ENCODE results near the gene LYPD4. TPM values are rescaled to one million over a fixed set of nuclear protein-coding genes. Genes with fewer than 3 reads are reported as not detected.

Gene LYPD4
- total RNA-seq, 2 experiments from 2014 or later = not detected

DNA sequence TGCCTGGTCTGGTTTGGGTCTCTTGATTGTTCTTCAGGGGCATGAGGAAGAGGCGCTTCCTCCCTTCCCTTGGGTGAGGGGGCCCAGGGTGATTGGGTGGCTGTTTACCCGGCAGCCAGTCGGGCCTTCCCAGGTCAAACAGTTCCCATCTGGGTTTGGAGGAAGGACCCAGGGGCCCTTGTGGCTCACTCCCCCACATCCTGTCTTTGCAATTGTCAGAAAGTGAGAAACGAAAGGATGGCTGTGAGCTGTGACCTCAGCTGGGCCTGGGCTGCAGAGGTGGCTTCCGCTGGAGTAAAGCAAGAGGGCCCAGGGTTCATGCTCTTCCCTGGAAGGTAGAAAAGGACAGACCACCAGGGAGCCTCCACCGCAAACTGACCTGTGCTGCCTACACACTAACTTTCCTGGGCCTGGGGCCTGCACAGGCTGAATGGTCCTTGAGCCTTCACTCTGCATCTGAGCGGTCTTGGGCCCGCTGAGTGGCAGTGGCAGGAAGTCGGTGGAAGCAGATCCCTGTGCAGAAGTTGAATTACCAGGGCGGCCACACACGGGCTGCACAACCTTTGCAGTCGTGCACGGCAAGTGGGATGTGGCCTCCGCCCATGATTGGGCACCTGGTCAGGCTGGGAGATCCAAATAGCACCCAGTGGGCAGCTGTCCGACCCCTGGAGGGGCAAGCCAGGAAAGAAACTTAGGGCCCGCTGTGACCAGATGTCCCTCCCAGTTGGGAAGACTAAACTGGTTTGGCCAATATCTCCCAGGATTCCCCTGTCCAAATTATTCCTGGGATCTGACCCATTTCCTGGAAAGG lies 27.3 kb upstream of the LYPD4 start:
- peak overlapping the region; percentile 96 for H3K27ac Mint-ChIP-seq
- no peaks in the 10 kb centered on the region for H3K9me3 Mint-ChIP-seq
- ChIA-PET POLR2A (interaction anchor here (1.1 to 4.7 kb wide), 6 partner anchors 11 to 88 kb away, joined by 3 to 84 read pairs (median 18); partner anchors contain the start of genes ARHGEF1, RABAC1 and RPS19), CTCF (interaction anchor here (0.9 to 8.3 kb wide), 9 partner anchors 12 to 158 kb away, joined by 3 to 119 read pairs (median 18); partner anchors contain the start of genes ARHGEF1, RABAC1 and RPS19)
- peak; percentile 90 for DNase-seq
- peaks cover 48% of the 10 kb centered on the region for H3K36me3 Mint-ChIP-seq
- H3K27me3 Mint-ChIP-seq = no peaks in the 10 kb centered on the region
- peaks cover 82% of the 10 kb centered on the region for H3K4me1 Mint-ChIP-seq (ENCODE audit: low read depth)
- H3K4me3 Mint-ChIP-seq = peak overlapping the region; percentile 36
- intact Hi-C loops (cut with micrococcal nuclease) = loop anchor here (1.0 to 10.0 kb wide), 6 partner anchors 11 to 324 kb away; partner anchors contain the start of genes ERFL and RPS19

DNA sequence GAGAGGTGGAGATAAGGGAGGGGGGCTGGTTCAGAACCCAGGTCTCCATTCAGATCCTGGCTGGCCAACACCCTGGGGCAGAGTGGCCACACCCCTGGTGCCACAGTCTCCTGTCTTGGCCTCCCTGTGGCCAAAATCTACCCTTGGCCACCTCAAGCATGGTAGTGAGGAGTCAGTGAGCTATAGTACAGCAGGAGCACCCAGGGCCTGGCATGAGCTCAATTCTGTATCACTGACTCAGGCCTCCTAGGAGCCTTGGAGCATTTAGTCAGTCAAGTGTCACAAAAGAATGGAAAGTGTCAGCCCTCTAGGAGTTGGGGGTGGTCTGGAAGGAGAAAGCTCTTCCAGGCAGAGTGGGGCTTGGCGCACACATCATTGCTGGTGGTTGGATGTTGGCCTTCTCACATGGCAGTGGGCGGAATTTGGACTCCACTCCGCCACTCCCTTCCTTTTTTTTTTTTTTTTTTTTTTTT lies 26.0 kb upstream of the LYPD4 start:
- H3K27ac Mint-ChIP-seq = peak overlapping the region; percentile 96
- H3K27me3 Mint-ChIP-seq = no peaks in the 10 kb centered on the region
- H3K4me1 Mint-ChIP-seq (ENCODE audit: low read depth) = peaks cover 78% of the 10 kb centered on the region
- peak; percentile 66 for DNase-seq
- H3K9me3 Mint-ChIP-seq = no peaks in the 10 kb centered on the region
- CTCF ChIA-PET = interaction anchor here (1.4 to 8.3 kb wide), 3 partner anchors 11 to 82 kb away, joined by 4 to 119 read pairs (median 51); partner anchors contain the start of genes ARHGEF1 and RPS19
- peaks cover 55% of the 10 kb centered on the region for H3K36me3 Mint-ChIP-seq
- POLR2A ChIA-PET = interaction anchor here (0.6 to 4.6 kb wide), 5 partner anchors 9 to 75 kb away, joined by 3 to 84 read pairs (median 4); partner anchors contain the start of genes ARHGEF1 and RPS19
- H3K4me3 Mint-ChIP-seq = peak overlapping the region; percentile 32
- intact Hi-C loops (cut with micrococcal nuclease) = loop anchor here (2.0 to 10.0 kb wide), 5 partner anchors 16 to 324 kb away; partner anchors contain the start of gene ERFL

GRCh38 chr19:41869374-41869955 lies 25.0 kb upstream of the LYPD4 start:
- CTCF ChIA-PET = interaction anchor here (1.9 to 6.4 kb wide), 2 partner anchors 10 to 83 kb away, joined by 7 to 51 read pairs; partner anchors contain the start of gene RPS19
- Mint-ChIP-seq H3K36me3 (peaks cover 62% of the 10 kb centered on the region), H3K27ac (peak overlapping the region; percentile 96), H3K9me3 (no peaks in the 10 kb centered on the region), H3K27me3 (no peaks in the 10 kb centered on the region), H3K4me3 (no peak overlapping the region), H3K4me1 (ENCODE audit: low read depth) (peaks cover 80% of the 10 kb centered on the region)
- no peak for DNase-seq
- intact Hi-C loops (cut with micrococcal nuclease) = no loop called here
- POLR2A ChIA-PET = interaction anchor here (1.5 to 4.6 kb wide), 5 partner anchors 9 to 88 kb away, joined by 4 to 84 read pairs (median 17); partner anchors contain the start of genes ARHGEF1 and RPS19

DNA sequence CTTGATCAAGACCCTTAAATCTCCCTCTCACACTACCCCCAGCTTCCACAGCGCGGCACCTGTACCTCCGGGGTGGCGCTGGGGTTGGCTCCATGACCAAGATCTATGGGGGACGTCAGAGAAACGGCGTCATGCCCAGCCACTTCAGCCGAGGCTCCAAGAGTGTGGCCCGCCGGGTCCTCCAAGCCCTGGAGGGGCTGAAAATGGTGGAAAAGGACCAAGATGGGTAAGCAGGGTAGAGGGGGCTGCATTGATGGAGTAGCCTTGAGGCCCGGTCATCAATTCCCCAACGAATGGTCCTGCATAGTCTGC lies 24.5 kb upstream of the LYPD4 start:
- DNase-seq = no peak
- Mint-ChIP-seq H3K9me3 (no peaks in the 10 kb centered on the region), H3K27me3 (no peaks in the 10 kb centered on the region), H3K36me3 (peaks cover 67% of the 10 kb centered on the region), H3K4me3 (no peak overlapping the region), H3K27ac (peak overlapping the region; percentile 96), H3K4me1 (ENCODE audit: low read depth) (peaks cover 83% of the 10 kb centered on the region)
- intact Hi-C loops (cut with micrococcal nuclease) = no loop called here
- ChIA-PET CTCF (interaction anchor here (1.9 kb wide), 1 partner anchor 83 kb away, joined by 7 read pairs; no protein-coding TSS in a partner anchor), POLR2A (interaction anchor here (0.9 to 2.4 kb wide), 6 partner anchors 9 to 88 kb away, joined by 3 to 22 read pairs (median 5); partner anchors contain the start of gene RPS19)

GRCh38 chr19:41868120-41868988 lies 23.9 kb upstream of the LYPD4 start:
- DNase-seq = no peak

DNA sequence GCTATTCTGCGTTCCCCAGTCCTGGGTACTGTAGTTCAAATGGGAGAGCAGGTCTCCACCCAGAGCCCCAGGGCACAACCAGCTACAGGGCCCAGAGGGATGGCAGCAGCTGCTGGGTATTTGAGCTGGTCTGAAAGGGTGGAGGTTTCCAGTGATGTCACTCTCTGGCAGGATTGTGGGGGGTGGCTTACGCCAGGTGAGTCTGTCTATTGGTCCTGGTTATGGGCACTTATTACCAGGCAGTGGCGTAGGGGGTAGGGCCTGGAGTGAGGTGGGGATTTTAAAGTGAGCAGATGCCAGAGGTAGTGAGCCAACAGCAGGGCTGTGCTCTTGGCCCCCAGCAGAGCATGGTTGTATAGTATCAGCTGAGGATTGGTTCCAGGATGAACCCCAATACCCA lies 21.8 kb upstream of the LYPD4 start:
- POLR2A ChIA-PET = interaction anchor here (0.9 kb wide), 1 partner anchor 17 kb away, joined by 3 read pairs; the partner anchor contains the start of gene ARHGEF1
- intact Hi-C loops (cut with micrococcal nuclease) = no loop called here

More at GRCh38 chr19:41868120-41868988, 23.9 kb upstream of the LYPD4 start:
- H3K27me3 Mint-ChIP-seq = no peaks in the 10 kb centered on the region
- intact Hi-C loops (cut with micrococcal nuclease) = no loop called here
- H3K4me3 Mint-ChIP-seq = no peak overlapping the region
- peaks cover 85% of the 10 kb centered on the region for H3K4me1 Mint-ChIP-seq (ENCODE audit: low read depth)
- ChIA-PET CTCF (interaction anchor here (1.4 to 1.9 kb wide), 2 partner anchors 18 to 84 kb away, joined by 4 to 7 read pairs; no protein-coding TSS in a partner anchor), POLR2A (interaction anchor here (0.9 to 2.4 kb wide), 6 partner anchors 8 to 89 kb away, joined by 3 to 22 read pairs (median 5); partner anchors contain the start of gene RPS19)
- H3K36me3 Mint-ChIP-seq = peaks cover 70% of the 10 kb centered on the region
- H3K9me3 Mint-ChIP-seq = no peaks in the 10 kb centered on the region
- H3K27ac Mint-ChIP-seq = peak overlapping the region; percentile 96

GRCh38 chr19:41864374-41864773 lies 19.9 kb upstream of the LYPD4 start:
- no peak for DNase-seq

More for the DNA sequence above, 21.8 kb upstream of the LYPD4 start:
- Mint-ChIP-seq H3K36me3 (peaks cover 76% of the 10 kb centered on the region), H3K27ac (peak overlapping the region; percentile 71), H3K27me3 (no peaks in the 10 kb centered on the region), H3K4me1 (ENCODE audit: low read depth) (peaks cover 88% of the 10 kb centered on the region), H3K9me3 (no peaks in the 10 kb centered on the region), H3K4me3 (peak overlapping the region; percentile 40)
- no peak for DNase-seq
- CTCF ChIA-PET = no interaction called here

GRCh38 chr19:41863209-41863931 lies 18.9 kb upstream of the LYPD4 start:
- Mint-ChIP-seq H3K27ac (peak overlapping the region; percentile 86), H3K27me3 (no peaks in the 10 kb centered on the region), H3K4me3 (peak overlapping the region; percentile 87), H3K9me3 (no peaks in the 10 kb centered on the region), H3K4me1 (ENCODE audit: low read depth) (peaks cover 69% of the 10 kb centered on the region), H3K36me3 (peaks cover 62% of the 10 kb centered on the region)
- no peak for DNase-seq
- intact Hi-C loops (cut with micrococcal nuclease) = no loop called here
- ChIA-PET POLR2A (interaction anchor here (1.5 to 4.5 kb wide), 3 partner anchors 9 to 82 kb away, joined by 4 to 68 read pairs (median 9); partner anchors contain the start of gene CD79A), CTCF (interaction anchor here (0.9 to 1.5 kb wide), 5 partner anchors 10 to 95 kb away, joined by 3 to 4 read pairs (median 3); partner anchors contain the start of gene RABAC1)

More at GRCh38 chr19:41864374-41864773, 19.9 kb upstream of the LYPD4 start:
- Mint-ChIP-seq H3K4me3 (peak overlapping the region; percentile 36), H3K27ac (peak overlapping the region; percentile 82), H3K27me3 (no peaks in the 10 kb centered on the region), H3K4me1 (ENCODE audit: low read depth) (peaks cover 75% of the 10 kb centered on the region), H3K36me3 (peaks cover 71% of the 10 kb centered on the region), H3K9me3 (no peaks in the 10 kb centered on the region)
- intact Hi-C loops (cut with micrococcal nuclease) = no loop called here
- ChIA-PET CTCF (interaction anchor here (0.9 to 1.0 kb wide), 2 partner anchors 86 to 88 kb away, joined by 3 read pairs; no protein-coding TSS in a partner anchor), POLR2A (interaction anchor here (2.9 kb wide), 1 partner anchor 81 kb away, joined by 9 read pairs; no protein-coding TSS in a partner anchor)

GRCh38 chr19:41862445-41862986 lies 18.0 kb upstream of the LYPD4 start:
- Mint-ChIP-seq H3K9me3 (no peaks in the 10 kb centered on the region), H3K27ac (peak overlapping the region; percentile 94), H3K4me1 (ENCODE audit: low read depth) (peaks cover 60% of the 10 kb centered on the region), H3K36me3 (peaks cover 54% of the 10 kb centered on the region), H3K4me3 (peak overlapping the region; percentile 87), H3K27me3 (no peaks in the 10 kb centered on the region)
- DNase-seq = no peak
- CTCF ChIA-PET = interaction anchor here (0.6 to 1.5 kb wide), 5 partner anchors 11 to 94 kb away, joined by 3 to 4 read pairs (median 3); no protein-coding TSS in a partner anchor
- intact Hi-C loops (cut with micrococcal nuclease) = no loop called here
- POLR2A ChIA-PET = interaction anchor here (1.5 to 4.5 kb wide), 3 partner anchors 9 to 83 kb away, joined by 4 to 68 read pairs (median 9); partner anchors contain the start of gene CD79A

- H3K27me3 Mint-ChIP-seq = no peaks in the 10 kb centered on the region
- peaks cover 54% of the 10 kb centered on the region for H3K36me3 Mint-ChIP-seq
- H3K9me3 Mint-ChIP-seq = no peaks in the 10 kb centered on the region
- H3K4me1 Mint-ChIP-seq (ENCODE audit: low read depth) = peaks cover 55% of the 10 kb centered on the region
- no peak for DNase-seq
- peak overlapping the region; percentile 87 for H3K4me3 Mint-ChIP-seq
- CTCF ChIA-PET = interaction anchor here (0.8 to 4.2 kb wide), 4 partner anchors 11 to 96 kb away, joined by 3 to 51 read pairs (median 16); partner anchors contain the start of gene RABAC1
- POLR2A ChIA-PET = interaction anchor here (0.6 to 4.5 kb wide), 3 partner anchors 10 to 21 kb away, joined by 3 to 68 read pairs (median 4); partner anchors contain the start of gene CD79A
- peak overlapping the region; percentile 94 for H3K27ac Mint-ChIP-seq
- intact Hi-C loops (cut with micrococcal nuclease) = no loop called here
Observed at GRCh38 chr19:41861846-41862245, 17.4 kb upstream of the LYPD4 start.

Data from activated CD4-positive, alpha-beta memory T cell treated with anti-CD3 and anti-CD28 coated beads for 36 hours (primary cell).